CD14-positive monocyte (primary cell): Measurements from ENCODE around the gene RALGAPA1. TPM values are rescaled to one million over a fixed set of nuclear protein-coding genes. Genes with fewer than 3 reads are reported as not detected.

Source experiments
- DNase-seq, 3 donors: peaks; one replicate each; pipeline ENCODE4 v3.0.0-alpha.2; 2011 to 2022
- H2AFZ ChIP-seq: 2 replicates; pipeline ENCODE4 v1.6.0; 2012; ENCODE audit warnings: mild to moderate bottlenecking, low read depth, low read length, inconsistent platforms; ENCODE audit not compliant: insufficient read depth, poor library complexity, severe bottlenecking
- H3K27ac ChIP-seq, 2 donors: 1 replicate in 1 of 2; 2 replicates in 1 of 2; pipeline ENCODE4 v1.5.1; 2012 to 2013; ENCODE audit warnings: low read length in 2 of 2, control low read depth in 1 of 2, inconsistent platforms in 1 of 2, low read depth in 1 of 2, mild to moderate bottlenecking in 1 of 2
- H3K27me3 ChIP-seq, 2 donors: one replicate each; pipeline versions ENCODE4 v1.6.0 to v1.6.1; 2011 to 2013; ENCODE audit warnings: low read length in 2 of 2; ENCODE audit not compliant: control insufficient read depth in 2 of 2, insufficient read depth in 2 of 2
- H3K36me3 ChIP-seq, 2 donors: replicated peaks in 1 of 2; 1 replicate in 1 of 2; 2 replicates in 1 of 2; pipeline versions ENCODE4 v1.5.1 to v1.6.1; 2012 to 2013; ENCODE audit warnings: low read length in 2 of 2, control low read depth in 1 of 2, inconsistent platforms in 1 of 2, mild to moderate bottlenecking in 1 of 2; ENCODE audit not compliant: insufficient read depth in 2 of 2, control insufficient read depth in 1 of 2
- H3K4me1 ChIP-seq, 2 donors: 1 replicate in 1 of 2; 2 replicates in 1 of 2; pipeline versions ENCODE4 v1.5.1 to v1.6.1; 2012 to 2013; ENCODE audit warnings: low read length in 2 of 2, control low read depth in 1 of 2, inconsistent platforms in 1 of 2, mild to moderate bottlenecking in 1 of 2, moderate library complexity in 1 of 2; ENCODE audit not compliant: insufficient read depth in 2 of 2, control insufficient read depth in 1 of 2
- H3K4me2 ChIP-seq: replicated peaks from 2 replicates; pipeline ENCODE3; 2012; ENCODE audit warnings: low read length, moderate library complexity, mild to moderate bottlenecking; ENCODE audit not compliant: poor library complexity, severe bottlenecking; ENCODE audit errors: extremely low read depth
- H3K4me3 ChIP-seq, 3 experiments: fragments of 200-600 bp in 1 of 3; sonication (generic) in 1 of 3; replicated peaks in 1 of 3; 1 replicate in 2 of 3; 2 replicates in 1 of 3; pipeline ENCODE4 v1.5.1; 2011 to 2013; ENCODE audit warnings: low read length in 3 of 3, mild to moderate bottlenecking in 3 of 3, control low read depth in 2 of 3, low read depth in 2 of 3, inconsistent platforms in 1 of 3, moderate library complexity in 1 of 3
- H3K79me2 ChIP-seq: 2 replicates; pipeline ENCODE4 v1.6.0; 2012; ENCODE audit warnings: mild to moderate bottlenecking, control low read depth, inconsistent platforms, low read length, moderate library complexity; ENCODE audit not compliant: insufficient read depth
- H3K9ac ChIP-seq: 2 replicates; pipeline ENCODE4 v1.6.0; 2017; ENCODE audit warnings: low read length, mild to moderate bottlenecking; ENCODE audit not compliant: insufficient read depth, poor library complexity, severe bottlenecking
- H3K9me3 ChIP-seq, 2 donors: replicated peaks in 1 of 2; 1 replicate in 1 of 2; 2 replicates in 1 of 2; pipeline versions ENCODE4 v1.5.1 to v1.6.1; 2012 to 2013; ENCODE audit warnings: low read length in 2 of 2, control low read depth in 1 of 2; ENCODE audit not compliant: control insufficient read depth in 1 of 2, insufficient read depth in 1 of 2
- H4K20me1 ChIP-seq: 2 replicates; pipeline ENCODE4 v1.6.0; 2012; ENCODE audit warnings: mild to moderate bottlenecking, low read length, control low read depth, moderate library complexity; ENCODE audit not compliant: insufficient read depth
- H3K27ac Mint-ChIP-seq, 7 donors: one replicate each; pipeline ENCODE4 v1.8.0; 2020; ENCODE audit warnings: mild to moderate bottlenecking in 7 of 7, mixed read lengths in 7 of 7, moderate library complexity in 6 of 7, inconsistent platforms in 2 of 7
- H3K27me3 Mint-ChIP-seq, 3 donors: one replicate each; pipeline ENCODE4 v1.8.0; 2021 to 2022; ENCODE audit warnings: low read depth in 3 of 3, mild to moderate bottlenecking in 3 of 3, mixed read lengths in 3 of 3, moderate library complexity in 3 of 3, inconsistent platforms in 1 of 3
- H3K36me3 Mint-ChIP-seq, 2 donors: one replicate each; pipeline ENCODE4 v1.8.0; 2020; ENCODE audit warnings: mixed read lengths in 2 of 2, inconsistent platforms in 1 of 2, mild to moderate bottlenecking in 1 of 2
- H3K4me1 Mint-ChIP-seq: one replicate; pipeline ENCODE4 v1.8.0; 2020; ENCODE audit warnings: mild to moderate bottlenecking, mixed read lengths
- H3K4me3 Mint-ChIP-seq, 2 donors: one replicate each; pipeline ENCODE4 v1.8.0; 2020; ENCODE audit warnings: mild to moderate bottlenecking in 2 of 2, mixed read lengths in 2 of 2, moderate library complexity in 1 of 2
- H3K9me3 Mint-ChIP-seq, 7 donors: one replicate each; pipeline ENCODE4 v1.8.0; 2020 to 2022; ENCODE audit warnings: mixed read lengths in 7 of 7, mild to moderate bottlenecking in 6 of 7, moderate library complexity in 6 of 7, inconsistent platforms in 2 of 7
- WGBS: methylation state at CpG from one replicate; pipeline ENCODE4 v1.1.5; 2013; ENCODE audit warnings: missing lambda C conversion rate; ENCODE audit not compliant: insufficient coverage; 5-methylcytosine and 5-hydroxymethylcytosine counted together
- intact Hi-C, 2 donors: fragments of 100-400 bp; cut with micrococcal nuclease; formaldehyde crosslinking; loops; one replicate each; pipeline versions ENCODE4 v1.15.0 to v1.15.1; 2023
- polyA plus RNA-seq, 3 donors: library from polyadenylated mRNA; depleted of rRNA in 1 of 3; unstranded in 2 of 3; stranded (reverse) in 1 of 3; fragments of 300-500 nt in 2 of 3; fragments of >200 nt in 1 of 3; fragmentation: Illumina TruSeq in 2 of 3; gene quantifications; 1 replicate in 2 of 3; 2 replicates in 1 of 3; pipeline ENCODE4 v1.2.3, GENCODE V29; 2012 to 2021
- TF ChIP-seq, protein P1 (sequence below): fragments of 200-600 bp; IDR thresholded peaks from one replicate; pipeline ENCODE4 v1.8.0; 2022; ENCODE audit warnings: antibody characterized with exemption, mild to moderate bottlenecking

The RALGAPA1 gene
- polyA plus RNA-seq, 3 donors = 3.2 to 7.4 (median 4.1) TPM

- Histone ChIP-seq H3K9ac (no peak overlapping the region), H2AFZ (no peak overlapping the region), H3K79me2 (no peaks in the 10 kb centered on the region), H3K27me3 (no peaks in the 10 kb centered on the region), H4K20me1 (no peaks in the 10 kb centered on the region), H3K4me2 (no peak overlapping the region), H3K27ac (no peak overlapping the region), H3K4me1 (no peaks in the 10 kb centered on the region), H3K9me3 (no peaks in the 10 kb centered on the region), H3K36me3 (no peaks in the 10 kb centered on the region), H3K4me3 (no peak overlapping the region)
- TF ChIP-seq, protein P1, sequence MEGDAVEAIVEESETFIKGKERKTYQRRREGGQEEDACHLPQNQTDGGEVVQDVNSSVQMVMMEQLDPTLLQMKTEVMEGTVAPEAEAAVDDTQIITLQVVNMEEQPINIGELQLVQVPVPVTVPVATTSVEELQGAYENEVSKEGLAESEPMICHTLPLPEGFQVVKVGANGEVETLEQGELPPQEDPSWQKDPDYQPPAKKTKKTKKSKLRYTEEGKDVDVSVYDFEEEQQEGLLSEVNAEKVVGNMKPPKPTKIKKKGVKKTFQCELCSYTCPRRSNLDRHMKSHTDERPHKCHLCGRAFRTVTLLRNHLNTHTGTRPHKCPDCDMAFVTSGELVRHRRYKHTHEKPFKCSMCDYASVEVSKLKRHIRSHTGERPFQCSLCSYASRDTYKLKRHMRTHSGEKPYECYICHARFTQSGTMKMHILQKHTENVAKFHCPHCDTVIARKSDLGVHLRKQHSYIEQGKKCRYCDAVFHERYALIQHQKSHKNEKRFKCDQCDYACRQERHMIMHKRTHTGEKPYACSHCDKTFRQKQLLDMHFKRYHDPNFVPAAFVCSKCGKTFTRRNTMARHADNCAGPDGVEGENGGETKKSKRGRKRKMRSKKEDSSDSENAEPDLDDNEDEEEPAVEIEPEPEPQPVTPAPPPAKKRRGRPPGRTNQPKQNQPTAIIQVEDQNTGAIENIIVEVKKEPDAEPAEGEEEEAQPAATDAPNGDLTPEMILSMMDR = no peak
- Mint-ChIP-seq H3K9me3 (no peaks in the 10 kb centered on the region), H3K27ac (no peak overlapping the region), H3K4me1 (no peaks in the 10 kb centered on the region), H3K4me3 (no peak overlapping the region), H3K27me3 (no peaks in the 10 kb centered on the region), H3K36me3 (no peaks in the 10 kb centered on the region)
- no peak for DNase-seq
- no CpG with 5 or more reads among the region's 4 CpGs for WGBS
- intact Hi-C loops = no loop called here
Observed at GRCh38 chr14:35549551-35549950, 259.5 kb downstream of the RALGAPA1 start.

DNA sequence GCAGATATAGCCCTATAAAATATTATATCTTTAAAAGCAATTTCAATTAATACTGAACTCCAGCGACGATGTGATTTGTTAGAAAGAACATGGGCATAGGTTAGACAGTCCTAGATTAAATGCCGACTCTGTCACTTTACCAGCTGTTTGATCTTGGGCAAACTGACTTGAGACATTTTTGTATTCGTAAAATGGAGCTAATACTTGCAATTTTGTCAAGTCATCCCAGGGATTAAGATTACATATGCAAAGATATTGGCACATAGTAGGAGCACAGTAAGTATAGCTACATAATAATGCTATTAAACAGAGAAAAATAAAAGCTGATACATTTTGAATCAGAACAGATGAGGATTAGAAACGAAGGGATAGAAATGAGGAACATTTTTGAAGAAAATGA lies 266.1 kb downstream of the RALGAPA1 start:
- Histone ChIP-seq H3K9ac (no peak overlapping the region), H3K36me3 (no peaks in the 10 kb centered on the region), H2AFZ (no peak overlapping the region), H3K4me1 (no peaks in the 10 kb centered on the region), H3K27ac (no peak overlapping the region), H3K9me3 (no peaks in the 10 kb centered on the region), H4K20me1 (no peaks in the 10 kb centered on the region), H3K4me3 (no peak overlapping the region), H3K27me3 (no peaks in the 10 kb centered on the region), H3K4me2 (no peak overlapping the region), H3K79me2 (no peaks in the 10 kb centered on the region)
- Mint-ChIP-seq H3K27ac (no peak overlapping the region), H3K36me3 (peaks cover 2 to 3% of the 10 kb centered on the region in 2 donors), H3K9me3 (no peaks in the 10 kb centered on the region), H3K27me3 (no peaks in the 10 kb centered on the region), H3K4me3 (no peak overlapping the region), H3K4me1 (no peaks in the 10 kb centered on the region)
- 100% methylated on average over 3 of the region's 5 CpGs for WGBS
- TF ChIP-seq, protein P1 = no peak
- intact Hi-C loops = no loop called here
- no peak for DNase-seq
